Neural cell (in vitro differentiated cells): ENCODE data around the gene ZIC4. TPM values are rescaled to one million over a fixed set of nuclear protein-coding genes. Genes with fewer than 3 reads are reported as not detected.

Experiments
- H2AFZ ChIP-seq: fragments of 200-600, 300-800 bp; sonication (generic), shearing (Covaris generic); 2 replicates; pipeline ENCODE4 v1.6.0; 2014; ENCODE audit warnings: low read depth, mild to moderate bottlenecking, antibody characterized with exemption, low read length, moderate library complexity
- H3F3A ChIP-seq: fragments of 200-600 bp; shearing (Covaris generic); 2 replicates; pipeline ENCODE4 v1.6.1; 2016; ENCODE audit warnings: mild to moderate bottlenecking, moderate library complexity, mixed read lengths, antibody characterized with exemption, low read length; ENCODE audit not compliant: insufficient read depth, poor library complexity, severe bottlenecking
- H3K27ac ChIP-seq: fragments of 200-600, 300-800 bp; sonication (generic), shearing (Covaris generic); 2 replicates; pipeline ENCODE4 v1.5.1; 2014; ENCODE audit warnings: mild to moderate bottlenecking, low read length, moderate library complexity
- H3K27me3 ChIP-seq: fragments of 300-800, 200-600 bp; sonication (generic), shearing (Covaris generic); 2 replicates; pipeline ENCODE4 v1.6.0; 2014; ENCODE audit warnings: mild to moderate bottlenecking, low read depth, low read length, moderate library complexity; ENCODE audit not compliant: insufficient read depth
- H3K36me3 ChIP-seq: fragments of 300-800, 200-600 bp; sonication (generic), shearing (Covaris generic); 2 replicates; pipeline ENCODE4 v1.5.1; 2014; ENCODE audit warnings: mild to moderate bottlenecking, antibody characterized with exemption, low read length, moderate library complexity; ENCODE audit not compliant: insufficient read depth
- H3K4me2 ChIP-seq: fragments of 300-800, 200-600 bp; sonication (generic), shearing (Covaris generic); 2 replicates; pipeline ENCODE4 v1.6.0; 2014; ENCODE audit warnings: mild to moderate bottlenecking, low read length
- H3K4me3 ChIP-seq: fragments of 300-800, 200-600 bp; sonication (generic), shearing (Covaris generic); 2 replicates; pipeline ENCODE4 v1.5.1; 2014; ENCODE audit warnings: mild to moderate bottlenecking, low read length, moderate library complexity
- H3K79me2 ChIP-seq: fragments of 200-600 bp; shearing (Covaris generic); replicated peaks from 2 replicates; pipeline ENCODE4 v1.6.0; 2014; ENCODE audit warnings: mild to moderate bottlenecking, low read length, moderate library complexity; ENCODE audit not compliant: insufficient read depth
- H3K9ac ChIP-seq: fragments of 300-800, 200-600 bp; sonication (generic), shearing (Covaris generic); 2 replicates; pipeline ENCODE4 v1.6.1; 2016; ENCODE audit warnings: mild to moderate bottlenecking, low read length, mixed read lengths
- H3K9me2 ChIP-seq: fragments of 200-600 bp; shearing (Covaris generic); 2 replicates; pipeline ENCODE4 v1.6.1; 2016; ENCODE audit warnings: mild to moderate bottlenecking, low read length, mixed read lengths; ENCODE audit not compliant: insufficient read depth
- H3K9me3 ChIP-seq: fragments of 200-600, 300-800 bp; sonication (generic), shearing (Covaris generic); 2 replicates; pipeline ENCODE4 v1.6.1; 2016; ENCODE audit warnings: mild to moderate bottlenecking, mixed run types, low read length, moderate library complexity, mixed read lengths
- H4K20me1 ChIP-seq: fragments of 200-600 bp; shearing (Covaris generic); 2 replicates; pipeline ENCODE4 v1.6.1; 2016; ENCODE audit warnings: mild to moderate bottlenecking, mixed run types; ENCODE audit not compliant: insufficient read depth
- EP300 ChIP-seq: fragments of 450-650 bp; conservative IDR thresholded peaks from 2 replicates; pipeline ENCODE4 v1.6.1; 2014; ENCODE audit warnings: antibody characterized with exemption, mild to moderate bottlenecking, moderate library complexity; ENCODE audit not compliant: poor library complexity, severe bottlenecking
- EZH2 ChIP-seq: fragments of 200-600, 300-800 bp; shearing (Covaris generic), sonication (generic); IDR thresholded peaks from 2 replicates; pipeline ENCODE4 v1.6.1; 2014; ENCODE audit warnings: antibody characterized with exemption, low read length, borderline replicate concordance, mild to moderate bottlenecking; ENCODE audit not compliant: insufficient read depth, poor library complexity, severe bottlenecking
- POLR2AphosphoS5 ChIP-seq: IDR thresholded peaks from 2 replicates; pipeline ENCODE4 v1.6.1; 2012
- RAD21 ChIP-seq: fragments of 450-650 bp; conservative IDR thresholded peaks from 2 replicates; pipeline ENCODE4 v1.6.1; 2014; ENCODE audit warnings: antibody characterized with exemption, mild to moderate bottlenecking, moderate library complexity
- SMC3 ChIP-seq: fragments of 450-650 bp; conservative IDR thresholded peaks from 2 replicates; pipeline ENCODE4 v1.6.1; 2014; ENCODE audit warnings: antibody characterized with exemption, mild to moderate bottlenecking, moderate library complexity; ENCODE audit not compliant: poor library complexity
- polyA plus RNA-seq: library from polyadenylated mRNA; depleted of rRNA; stranded (reverse); fragments of >200 nt; gene quantifications from 2 replicates; pipeline ENCODE4 v1.2.3, GENCODE V29; 2014
- TF ChIP-seq, protein P1 (sequence below): fragments of 450-650 bp; IDR thresholded peaks from 2 replicates; pipeline ENCODE4 v1.5.1; 2014; ENCODE audit warnings: antibody characterized with exemption, mild to moderate bottlenecking, moderate library complexity; ENCODE audit not compliant: poor library complexity, severe bottlenecking
- TF ChIP-seq, protein P2 (sequence below): IDR thresholded peaks from 2 replicates; pipeline ENCODE4 v1.6.1; 2012; ENCODE audit warnings: borderline replicate concordance

The ZIC4 gene
- polyA plus RNA-seq, 1 donor from 2014 or later = 8.6 TPM

DNA sequence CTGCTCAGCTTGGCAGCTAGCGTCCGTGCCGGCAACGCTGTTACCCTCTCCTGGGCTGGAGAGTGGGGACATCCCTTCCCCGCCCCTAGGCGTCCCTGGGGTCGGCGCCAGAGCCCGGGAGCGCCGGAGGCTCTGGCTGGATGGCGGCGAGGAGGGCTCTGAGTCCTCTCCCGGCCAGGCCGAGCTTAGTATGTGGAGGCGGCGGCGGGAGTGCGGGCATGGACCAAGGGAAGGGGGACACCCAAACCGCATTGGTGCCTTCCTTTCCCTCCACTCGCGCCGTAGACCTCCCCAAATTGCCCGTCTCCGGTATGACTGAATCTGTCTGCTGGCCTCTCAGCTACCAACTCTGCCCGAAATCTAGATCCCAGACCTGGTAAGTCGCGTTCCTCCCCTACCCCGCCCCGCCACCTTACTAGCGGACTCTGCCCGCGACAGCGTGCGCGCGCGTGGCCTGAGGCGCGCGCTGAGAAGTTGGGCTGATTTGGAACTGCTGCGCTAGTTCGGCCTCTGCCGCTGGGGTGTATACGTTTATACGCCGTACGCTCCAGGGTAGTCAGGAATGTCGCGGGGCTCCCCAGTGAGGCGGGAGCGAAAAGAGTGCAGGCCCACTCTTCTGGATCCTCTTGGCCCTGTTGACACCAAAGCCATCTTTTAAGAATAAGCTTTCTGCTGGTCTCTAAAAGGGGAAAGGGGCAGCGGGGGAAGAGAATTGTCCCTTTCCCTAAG, 15.0 kb upstream of the ZIC4 start:
- H3K4me2 ChIP-seq = no peak overlapping the region
- H3K79me2 ChIP-seq = peaks cover 87% of the 10 kb centered on the region
- peaks cover 11% of the 10 kb centered on the region for H3F3A ChIP-seq
- peaks cover 73% of the 10 kb centered on the region for H3K27me3 ChIP-seq
- no peaks in the 10 kb centered on the region for H3K9me2 ChIP-seq
- peak overlapping the region; percentile 44 for H3K4me3 ChIP-seq
- H3K36me3 ChIP-seq = no peaks in the 10 kb centered on the region
- no peak overlapping the region for H2AFZ ChIP-seq
- TF ChIP-seq SMC3 (no peak), POLR2AphosphoS5 (peak; percentile 10)
- H4K20me1 ChIP-seq = no peaks in the 10 kb centered on the region
- H3K9ac ChIP-seq = peak overlapping the region; percentile 38
- no peak overlapping the region for H3K27ac ChIP-seq
- H3K9me3 ChIP-seq = no peaks in the 10 kb centered on the region

DNA sequence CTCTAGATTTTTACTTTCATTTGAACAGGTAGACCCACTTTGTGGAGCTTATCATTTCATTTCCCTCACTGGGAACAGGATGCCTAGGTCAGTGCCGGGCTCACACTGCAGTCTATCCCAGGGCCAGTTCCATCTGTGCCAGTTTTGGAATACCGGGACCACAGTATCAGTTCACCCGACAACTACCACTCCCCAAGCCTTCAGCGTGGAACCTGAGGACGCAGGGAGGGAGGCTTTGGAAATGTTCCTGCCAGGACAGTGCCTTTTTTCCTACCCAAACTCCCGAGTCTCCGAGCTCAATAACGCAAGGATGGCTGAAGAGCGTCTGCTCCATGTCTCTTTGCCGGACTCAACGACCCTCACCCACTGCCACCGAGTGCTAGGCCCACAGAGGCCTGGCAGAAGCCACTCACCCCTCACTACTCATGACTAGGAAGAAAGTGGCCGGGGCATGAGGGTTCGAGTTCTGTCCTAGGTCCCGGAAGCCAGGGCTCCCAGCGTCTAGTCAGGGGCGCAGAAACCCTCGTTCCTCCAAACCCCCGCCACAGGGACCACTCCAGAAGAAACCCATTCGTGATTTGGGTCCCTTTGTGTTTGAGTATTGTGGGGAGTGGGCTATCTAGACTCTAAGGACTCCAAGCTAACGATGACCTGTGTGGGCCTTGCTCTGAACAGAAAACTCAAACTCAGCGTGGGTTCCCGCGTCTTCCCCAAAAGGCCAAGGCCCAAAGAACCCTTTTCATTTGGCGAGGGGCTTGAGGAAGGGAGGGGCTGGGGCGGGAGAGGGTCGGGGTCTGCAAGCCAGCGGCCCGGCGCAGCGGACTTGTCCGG, 14.2 kb upstream of the ZIC4 start:
- Histone ChIP-seq H3K4me2 (no peak overlapping the region), H3K27ac (no peak overlapping the region), H3F3A (peaks cover 11% of the 10 kb centered on the region), H3K36me3 (no peaks in the 10 kb centered on the region), H4K20me1 (no peaks in the 10 kb centered on the region), H2AFZ (no peak overlapping the region), H3K9me2 (no peaks in the 10 kb centered on the region), H3K79me2 (peaks cover 87% of the 10 kb centered on the region), H3K9ac (peak overlapping the region; percentile 38), H3K9me3 (no peaks in the 10 kb centered on the region), H3K4me3 (peak overlapping the region; percentile 44), H3K27me3 (peaks cover 65% of the 10 kb centered on the region)
- TF ChIP-seq RAD21 (no peak), POLR2AphosphoS5 (peak; percentile 29), EZH2 (no peak), EP300 (no peak)

DNA sequence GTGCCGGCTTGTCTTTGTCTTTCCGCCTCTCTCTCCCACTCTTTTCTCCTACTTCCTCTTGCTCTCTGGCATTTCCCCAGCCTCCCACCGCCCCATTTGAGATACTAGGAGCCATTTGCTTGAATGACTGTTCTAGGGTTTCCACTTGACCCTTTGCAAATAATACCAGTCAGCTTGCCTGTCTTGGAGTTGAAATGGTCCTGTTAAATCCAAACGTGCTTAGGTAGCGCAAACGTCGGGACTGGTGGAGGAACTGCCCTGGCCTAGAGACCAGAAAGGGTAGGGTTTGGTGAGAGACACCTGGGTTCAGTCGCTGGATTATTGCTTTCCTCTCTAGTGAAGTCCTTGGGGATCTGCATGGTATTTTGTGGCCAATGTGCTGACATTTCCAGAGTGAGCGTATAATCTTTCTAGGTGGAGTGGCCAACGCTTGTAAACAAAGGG, 13.5 kb upstream of the ZIC4 start:
- no peaks in the 10 kb centered on the region for H3K36me3 ChIP-seq
- H3K9me3 ChIP-seq = no peaks in the 10 kb centered on the region
- H3K4me3 ChIP-seq = peak overlapping the region; percentile 62
- H3K9me2 ChIP-seq = no peaks in the 10 kb centered on the region
- TF ChIP-seq EP300 = no peak
- TF ChIP-seq EZH2 = no peak
- TF ChIP-seq, protein P1, sequence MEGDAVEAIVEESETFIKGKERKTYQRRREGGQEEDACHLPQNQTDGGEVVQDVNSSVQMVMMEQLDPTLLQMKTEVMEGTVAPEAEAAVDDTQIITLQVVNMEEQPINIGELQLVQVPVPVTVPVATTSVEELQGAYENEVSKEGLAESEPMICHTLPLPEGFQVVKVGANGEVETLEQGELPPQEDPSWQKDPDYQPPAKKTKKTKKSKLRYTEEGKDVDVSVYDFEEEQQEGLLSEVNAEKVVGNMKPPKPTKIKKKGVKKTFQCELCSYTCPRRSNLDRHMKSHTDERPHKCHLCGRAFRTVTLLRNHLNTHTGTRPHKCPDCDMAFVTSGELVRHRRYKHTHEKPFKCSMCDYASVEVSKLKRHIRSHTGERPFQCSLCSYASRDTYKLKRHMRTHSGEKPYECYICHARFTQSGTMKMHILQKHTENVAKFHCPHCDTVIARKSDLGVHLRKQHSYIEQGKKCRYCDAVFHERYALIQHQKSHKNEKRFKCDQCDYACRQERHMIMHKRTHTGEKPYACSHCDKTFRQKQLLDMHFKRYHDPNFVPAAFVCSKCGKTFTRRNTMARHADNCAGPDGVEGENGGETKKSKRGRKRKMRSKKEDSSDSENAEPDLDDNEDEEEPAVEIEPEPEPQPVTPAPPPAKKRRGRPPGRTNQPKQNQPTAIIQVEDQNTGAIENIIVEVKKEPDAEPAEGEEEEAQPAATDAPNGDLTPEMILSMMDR = no peak
- TF ChIP-seq POLR2AphosphoS5 = no peak
- TF ChIP-seq RAD21 = no peak
- TF ChIP-seq, protein P2, sequence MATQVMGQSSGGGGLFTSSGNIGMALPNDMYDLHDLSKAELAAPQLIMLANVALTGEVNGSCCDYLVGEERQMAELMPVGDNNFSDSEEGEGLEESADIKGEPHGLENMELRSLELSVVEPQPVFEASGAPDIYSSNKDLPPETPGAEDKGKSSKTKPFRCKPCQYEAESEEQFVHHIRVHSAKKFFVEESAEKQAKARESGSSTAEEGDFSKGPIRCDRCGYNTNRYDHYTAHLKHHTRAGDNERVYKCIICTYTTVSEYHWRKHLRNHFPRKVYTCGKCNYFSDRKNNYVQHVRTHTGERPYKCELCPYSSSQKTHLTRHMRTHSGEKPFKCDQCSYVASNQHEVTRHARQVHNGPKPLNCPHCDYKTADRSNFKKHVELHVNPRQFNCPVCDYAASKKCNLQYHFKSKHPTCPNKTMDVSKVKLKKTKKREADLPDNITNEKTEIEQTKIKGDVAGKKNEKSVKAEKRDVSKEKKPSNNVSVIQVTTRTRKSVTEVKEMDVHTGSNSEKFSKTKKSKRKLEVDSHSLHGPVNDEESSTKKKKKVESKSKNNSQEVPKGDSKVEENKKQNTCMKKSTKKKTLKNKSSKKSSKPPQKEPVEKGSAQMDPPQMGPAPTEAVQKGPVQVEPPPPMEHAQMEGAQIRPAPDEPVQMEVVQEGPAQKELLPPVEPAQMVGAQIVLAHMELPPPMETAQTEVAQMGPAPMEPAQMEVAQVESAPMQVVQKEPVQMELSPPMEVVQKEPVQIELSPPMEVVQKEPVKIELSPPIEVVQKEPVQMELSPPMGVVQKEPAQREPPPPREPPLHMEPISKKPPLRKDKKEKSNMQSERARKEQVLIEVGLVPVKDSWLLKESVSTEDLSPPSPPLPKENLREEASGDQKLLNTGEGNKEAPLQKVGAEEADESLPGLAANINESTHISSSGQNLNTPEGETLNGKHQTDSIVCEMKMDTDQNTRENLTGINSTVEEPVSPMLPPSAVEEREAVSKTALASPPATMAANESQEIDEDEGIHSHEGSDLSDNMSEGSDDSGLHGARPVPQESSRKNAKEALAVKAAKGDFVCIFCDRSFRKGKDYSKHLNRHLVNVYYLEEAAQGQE = no peak
- peak overlapping the region; percentile 16 for H3K27ac ChIP-seq
- H4K20me1 ChIP-seq = no peaks in the 10 kb centered on the region
- no peak overlapping the region for H3K4me2 ChIP-seq
- peaks cover 58% of the 10 kb centered on the region for H3K27me3 ChIP-seq
- no peak overlapping the region for H2AFZ ChIP-seq
- H3K9ac ChIP-seq = peak overlapping the region; percentile 47
- H3K79me2 ChIP-seq = peaks cover 87% of the 10 kb centered on the region
- H3F3A ChIP-seq = peaks cover 11% of the 10 kb centered on the region
